Testis (tissue), 3 donors: ENCODE measurements around the gene CCDC51. TPM values are rescaled to one million over a fixed set of nuclear protein-coding genes. Genes with fewer than 3 reads are reported as not detected.
A peak's percentile ranks its signal among the peaks of the same experiment; 100 is the strongest.
"Not testable (repeated sequence)": the region's sequence is repeated elsewhere in the genome, so short reads cannot be mapped to it uniquely, and the experiment has no call there.

Experiments
- DNase-seq: peaks from one replicate; pipeline ENCODE4 v3.0.0-alpha.2; 2019
- H3K27ac ChIP-seq, 2 donors: fragments of 200-600 bp; sonication (generic); one replicate each; pipeline ENCODE4 v1.5.1; 2019
- H3K27me3 ChIP-seq: fragments of 200-600 bp; sonication (generic); one replicate; pipeline ENCODE4 v1.5.1; 2019
- H3K36me3 ChIP-seq: fragments of 200-600 bp; sonication (generic); one replicate; pipeline ENCODE4 v1.5.1; 2017; ENCODE audit warnings: low read depth; ENCODE audit errors: missing control alignments
- H3K4me1 ChIP-seq: fragments of 200-600 bp; sonication (generic); one replicate; pipeline ENCODE4 v1.5.1; 2019
- H3K4me3 ChIP-seq, 2 donors: fragments of 200-600 bp; sonication (generic); one replicate each; pipeline ENCODE4 v1.5.1; 2017 to 2019
- H3K9me3 ChIP-seq: fragments of 200-600 bp; sonication (generic); one replicate; pipeline ENCODE4 v1.5.1; 2017
- POLR2A ChIP-seq: fragments of 450-650 bp; IDR thresholded peaks from one replicate; pipeline ENCODE4 v1.6.1; 2017; ENCODE audit warnings: antibody characterized with exemption, mild to moderate bottlenecking, moderate library complexity
- WGBS, 2 donors: methylation state at CpG; one replicate each; pipeline ENCODE4 v1.1.5; 2018; 5-methylcytosine and 5-hydroxymethylcytosine counted together
- intact Hi-C: fragments of 100-400 bp; cut with DNase I; formaldehyde crosslinking; loops from one replicate; pipeline ENCODE4 v1.15.1; 2023; ENCODE audit warnings: low total_unique reads
- polyA plus RNA-seq: library from polyadenylated mRNA; stranded (reverse); fragments of 350-450 nt; fragmentation: Illumina TruSeq; extraction: RNeasy Lipid Tissue Mini Kit (QIAGEN cat#74804); gene quantifications from one replicate; pipeline ENCODE4 v1.2.3, GENCODE V29; 2014; ENCODE audit warnings: low read depth, low replicate concordance; ENCODE audit not compliant: insufficient read depth
- total RNA-seq, 2 donors: library from RNA; depleted of rRNA; stranded (reverse); fragments of >200 nt; gene quantifications; one replicate each; pipeline ENCODE4 v1.2.3, GENCODE V29; 2016
- TF ChIP-seq, protein P1 (sequence below), 3 experiments: fragments of 450-650 bp in 2 of 3; fragments of 200-600 bp in 1 of 3; sonication (generic) in 1 of 3; IDR thresholded peaks; one replicate each; pipeline ENCODE4 v1.5.1; 2016 to 2019; ENCODE audit warnings: antibody characterized with exemption in 3 of 3, mild to moderate bottlenecking in 2 of 3, moderate library complexity in 1 of 3

The CCDC51 gene
- total and polyA plus RNA-seq, 3 donors from 2014 or later: 11.7 to 16.0 (median 16.0) TPM

DNA sequence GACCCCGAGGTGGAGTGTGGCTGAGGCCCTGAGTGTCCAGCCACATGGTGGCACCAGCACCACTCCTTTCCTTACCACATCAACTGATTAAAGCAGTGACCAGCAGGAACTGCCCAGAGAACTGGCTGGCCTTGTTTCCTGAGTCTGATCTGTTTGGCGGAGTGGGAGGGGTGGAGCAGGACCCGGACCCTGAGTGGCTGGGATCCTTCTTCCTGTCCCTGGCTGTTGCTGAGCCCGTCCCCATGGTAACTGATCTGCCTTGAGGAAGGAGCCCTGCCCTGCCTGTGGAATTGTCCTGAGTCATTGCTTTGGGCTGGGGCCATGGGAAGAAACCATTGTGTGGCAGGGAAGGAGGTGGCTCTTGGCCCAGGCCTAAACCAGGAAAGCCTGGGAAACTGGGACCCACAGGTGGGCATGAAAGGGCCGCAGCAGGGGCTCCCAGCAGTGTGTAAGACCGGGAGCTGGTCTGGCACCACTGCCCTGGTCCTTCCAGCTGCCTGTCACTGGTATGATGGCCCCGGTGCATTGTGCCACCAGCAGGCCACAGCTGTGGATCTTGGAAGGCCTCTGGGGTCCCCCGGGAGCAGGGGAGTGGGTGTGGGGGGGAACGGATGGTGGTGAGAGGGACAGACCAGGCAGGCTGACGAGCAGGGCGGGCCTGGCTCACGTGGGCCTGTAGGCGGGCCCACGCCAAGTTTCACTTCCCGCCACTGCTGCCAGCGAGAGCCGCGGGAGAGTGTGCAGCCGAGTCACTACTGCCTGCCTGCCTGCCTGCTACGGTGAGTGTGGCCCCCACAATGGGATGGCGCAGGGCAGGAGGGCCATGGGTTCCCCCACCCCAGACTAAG lies 25.8 kb upstream of the CCDC51 start:
- H3K4me3 ChIP-seq: peak overlapping the region; percentile 40 to 47
- H3K9me3 ChIP-seq: no peaks in the 10 kb centered on the region
- H3K36me3 ChIP-seq: no peaks in the 10 kb centered on the region
- no peaks in the 10 kb centered on the region for H3K27me3 ChIP-seq
- peak overlapping the region; percentile 98 for H3K27ac ChIP-seq
- TF ChIP-seq, protein P1, sequence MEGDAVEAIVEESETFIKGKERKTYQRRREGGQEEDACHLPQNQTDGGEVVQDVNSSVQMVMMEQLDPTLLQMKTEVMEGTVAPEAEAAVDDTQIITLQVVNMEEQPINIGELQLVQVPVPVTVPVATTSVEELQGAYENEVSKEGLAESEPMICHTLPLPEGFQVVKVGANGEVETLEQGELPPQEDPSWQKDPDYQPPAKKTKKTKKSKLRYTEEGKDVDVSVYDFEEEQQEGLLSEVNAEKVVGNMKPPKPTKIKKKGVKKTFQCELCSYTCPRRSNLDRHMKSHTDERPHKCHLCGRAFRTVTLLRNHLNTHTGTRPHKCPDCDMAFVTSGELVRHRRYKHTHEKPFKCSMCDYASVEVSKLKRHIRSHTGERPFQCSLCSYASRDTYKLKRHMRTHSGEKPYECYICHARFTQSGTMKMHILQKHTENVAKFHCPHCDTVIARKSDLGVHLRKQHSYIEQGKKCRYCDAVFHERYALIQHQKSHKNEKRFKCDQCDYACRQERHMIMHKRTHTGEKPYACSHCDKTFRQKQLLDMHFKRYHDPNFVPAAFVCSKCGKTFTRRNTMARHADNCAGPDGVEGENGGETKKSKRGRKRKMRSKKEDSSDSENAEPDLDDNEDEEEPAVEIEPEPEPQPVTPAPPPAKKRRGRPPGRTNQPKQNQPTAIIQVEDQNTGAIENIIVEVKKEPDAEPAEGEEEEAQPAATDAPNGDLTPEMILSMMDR (IDR thresholded peaks at IDR 0.05): peak; percentile 63 to 83 (median 78)
- TF ChIP-seq POLR2A: peak; percentile 81
- intact Hi-C loops: no loop called here
- 24 to 27% methylated on average over 2 to 21 of the region's 21 CpGs for WGBS, 2 donors
- peaks cover 29% of the 10 kb centered on the region for H3K4me1 ChIP-seq
- DNase-seq: peak; percentile 98

GRCh38 chr3:48465237-48465530 lies 25.3 kb upstream of the CCDC51 start:
- no peak for DNase-seq
- H3K4me1 ChIP-seq: peaks cover 25% of the 10 kb centered on the region
- H3K36me3 ChIP-seq: no peaks in the 10 kb centered on the region
- 20 to 29% methylated on average over 7 of the region's 7 CpGs for WGBS, 2 donors
- H3K27me3 ChIP-seq: no peaks in the 10 kb centered on the region
- intact Hi-C loops: no loop called here
- no peaks in the 10 kb centered on the region for H3K9me3 ChIP-seq
- TF ChIP-seq, protein P1 (IDR thresholded peaks at IDR 0.05): no peak
- no peak for TF ChIP-seq POLR2A
- peak overlapping the region; percentile 98 for H3K27ac ChIP-seq
- H3K4me3 ChIP-seq: no peak overlapping the region

DNA sequence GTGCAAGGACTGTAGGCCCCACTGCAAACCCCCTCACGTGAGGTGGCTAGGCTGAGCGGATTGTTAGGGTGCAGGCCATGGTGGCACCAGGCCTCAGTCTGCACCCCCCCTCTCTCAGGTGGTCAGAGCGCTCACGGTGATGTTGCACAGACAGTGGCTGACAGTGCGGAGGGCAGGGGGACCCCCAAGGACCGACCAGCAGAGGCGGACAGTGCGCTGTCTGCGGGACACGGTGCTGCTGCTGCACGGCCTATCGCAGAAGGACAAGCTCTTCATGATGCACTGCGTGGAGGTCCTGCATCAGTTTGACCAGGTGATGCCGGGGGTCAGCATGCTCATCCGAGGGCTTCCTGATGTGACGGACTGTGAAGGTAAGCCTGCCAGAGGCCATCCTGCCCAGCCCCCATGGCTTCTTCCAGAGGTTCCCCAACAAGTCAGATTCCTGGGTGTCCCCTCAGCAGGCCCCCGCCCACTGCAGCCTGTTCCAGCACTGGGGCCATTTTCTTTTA lies 24.8 kb upstream of the CCDC51 start:
- Histone ChIP-seq H3K9me3 (no peaks in the 10 kb centered on the region), H3K27ac (peak overlapping the region; percentile 98), H3K4me3 (no peak overlapping the region), H3K4me1 (peaks cover 23% of the 10 kb centered on the region), H3K36me3 (no peaks in the 10 kb centered on the region), H3K27me3 (no peaks in the 10 kb centered on the region)
- no peak for DNase-seq
- TF ChIP-seq, protein P1 (IDR thresholded peaks at IDR 0.05): no peak
- no peak for TF ChIP-seq POLR2A
- WGBS, 2 donors: 91 to 92% methylated on average over 10 to 17 of the region's 17 CpGs
- intact Hi-C loops: no loop called here

DNA sequence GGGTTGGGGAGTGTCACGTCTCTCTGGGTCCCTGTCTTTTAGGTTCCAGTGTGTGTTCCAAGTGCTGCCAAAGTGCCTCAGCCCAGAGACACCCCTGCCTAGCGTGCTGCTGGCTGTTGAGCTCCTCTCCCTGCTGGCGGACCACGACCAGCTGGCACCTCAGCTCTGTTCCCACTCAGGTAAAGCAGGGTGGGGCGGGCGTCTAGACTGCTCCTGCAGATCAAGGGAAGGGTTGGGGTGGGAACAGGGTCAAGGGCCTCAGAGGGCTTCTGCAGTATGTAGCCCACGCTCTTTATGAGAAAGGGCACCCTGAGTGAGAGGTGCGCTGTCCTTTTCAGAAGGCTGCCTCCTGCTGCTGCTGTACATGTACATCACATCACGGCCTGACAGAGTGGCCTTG lies 23.8 kb upstream of the CCDC51 start:
- Histone ChIP-seq H3K27me3 (no peaks in the 10 kb centered on the region), H3K4me3 (no peak overlapping the region), H3K27ac (no peak overlapping the region), H3K4me1 (peaks cover 23% of the 10 kb centered on the region), H3K9me3 (no peaks in the 10 kb centered on the region), H3K36me3 (no peaks in the 10 kb centered on the region)
- intact Hi-C loops: no loop called here
- no peak for DNase-seq
- 75 to 93% methylated on average over 4 to 9 of the region's 9 CpGs for WGBS, 2 donors
- TF ChIP-seq, protein P1 (IDR thresholded peaks at IDR 0.05): no peak
- TF ChIP-seq POLR2A: no peak

DNA sequence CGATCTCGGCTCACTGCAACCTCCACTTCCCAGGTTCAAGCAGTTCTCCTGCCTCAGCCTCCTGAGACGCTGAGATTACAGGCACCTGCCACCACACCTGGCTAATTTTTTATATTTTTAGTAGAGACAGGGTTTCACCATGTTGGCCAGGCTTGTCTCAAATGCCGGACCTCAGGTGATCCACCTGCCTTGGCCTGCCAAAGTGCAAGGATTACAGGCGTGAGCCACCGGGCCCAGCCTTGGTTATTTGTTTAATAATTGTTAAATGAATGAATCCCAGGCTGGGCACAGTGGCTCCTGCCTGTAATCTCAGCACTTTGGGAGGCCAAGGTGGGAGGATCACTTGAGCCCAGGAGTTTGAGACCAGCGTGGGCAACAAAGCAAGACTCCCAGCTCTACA lies 21.8 kb upstream of the CCDC51 start:
- H3K36me3 ChIP-seq, H3K4me3 ChIP-seq, H3K27ac ChIP-seq, DNase-seq, H3K27me3 ChIP-seq, intact Hi-C loops, H3K9me3 ChIP-seq: not testable (repeated sequence)
- 89 to 90% methylated on average over 7 of the region's 7 CpGs for WGBS, 2 donors
- peaks cover 14% of the 10 kb centered on the region for H3K4me1 ChIP-seq
